HEK293T (cell line): ENCODE measurements around the gene HCRTR1.

Source experiments
- ARNT ChIP-seq: fragments of 450-650 bp; IDR thresholded peaks from 2 replicates; pipeline ENCODE4 v1.6.1; 2017; ENCODE audit warnings: mild to moderate bottlenecking
- BHLHE40 ChIP-seq: fragments of 450-650 bp; IDR thresholded peaks from 2 replicates; pipeline ENCODE4 v1.6.1; 2016; ENCODE audit warnings: mild to moderate bottlenecking, moderate library complexity, borderline replicate concordance
- FOXK2 ChIP-seq: fragments of 450-650 bp; IDR thresholded peaks from 2 replicates; pipeline ENCODE4 v1.6.1; 2016; ENCODE audit warnings: mild to moderate bottlenecking
- FOXM1 ChIP-seq: fragments of 450-650 bp; IDR thresholded peaks from 2 replicates; pipeline ENCODE4 v1.6.1; 2017; ENCODE audit warnings: mild to moderate bottlenecking, borderline replicate concordance
- HDGF ChIP-seq: fragments of 450-650 bp; IDR thresholded peaks from 2 replicates; pipeline ENCODE4 v1.6.1; 2017; ENCODE audit warnings: antibody characterized with exemption, borderline replicate concordance
- L3MBTL2 ChIP-seq: fragments of 450-650 bp; conservative IDR thresholded peaks from 2 replicates; pipeline ENCODE4 v1.6.1; 2016; ENCODE audit warnings: mild to moderate bottlenecking
- LEF1 ChIP-seq: fragments of 450-650 bp; IDR thresholded peaks from 2 replicates; pipeline ENCODE4 v1.6.1; 2017; ENCODE audit warnings: mild to moderate bottlenecking, borderline replicate concordance
- NFRKB ChIP-seq: fragments of 450-650 bp; IDR thresholded peaks from 2 replicates; pipeline ENCODE4 v1.6.1; 2016; ENCODE audit warnings: mild to moderate bottlenecking, moderate library complexity
- TF ChIP-seq, protein P1 (sequence below): fragments of 450-650 bp; IDR thresholded peaks from 2 replicates; pipeline ENCODE4 v1.6.1; 2016

DNA sequence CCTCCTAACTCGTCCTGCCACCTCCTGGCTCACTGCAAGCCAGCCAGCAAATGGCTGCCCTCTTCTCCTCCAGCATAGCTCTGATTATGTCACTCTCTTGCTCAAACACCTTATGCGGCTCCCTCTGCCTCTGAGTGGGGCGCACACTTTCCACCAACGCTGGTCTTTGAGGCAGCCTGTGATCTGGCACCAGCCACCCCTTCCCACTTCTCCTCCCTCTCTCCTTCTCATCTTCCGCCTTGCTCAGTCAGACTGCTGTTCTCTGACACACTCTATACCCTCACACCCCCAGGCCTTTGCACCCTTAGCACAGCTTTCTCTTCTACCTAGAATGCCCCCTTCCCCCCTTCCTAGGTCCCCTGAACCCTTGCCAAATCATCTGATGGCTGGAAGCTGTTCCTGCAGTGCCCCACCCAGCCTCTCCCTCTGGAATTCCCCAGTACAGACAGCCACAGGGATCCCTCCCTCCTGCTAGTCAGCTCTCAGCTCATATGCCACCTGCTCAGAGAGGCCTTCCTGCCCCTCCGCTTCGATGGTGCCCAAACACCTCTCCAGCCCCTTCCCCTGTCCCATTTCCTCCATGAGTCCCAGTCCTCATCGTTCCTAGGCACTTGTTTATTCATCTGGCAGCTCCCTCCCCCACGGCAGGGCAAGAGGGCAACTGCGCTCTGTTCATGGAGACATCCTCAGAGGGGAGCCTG, 48.9 kb downstream of the HCRTR1 start:
- TF ChIP-seq FOXK2 (no peak), L3MBTL2 (no peak), FOXM1 (no peak), BHLHE40 (no peak), HDGF (no peak), ARNT (no peak), LEF1 (no peak), NFRKB (no peak)
- TF ChIP-seq, protein P1, sequence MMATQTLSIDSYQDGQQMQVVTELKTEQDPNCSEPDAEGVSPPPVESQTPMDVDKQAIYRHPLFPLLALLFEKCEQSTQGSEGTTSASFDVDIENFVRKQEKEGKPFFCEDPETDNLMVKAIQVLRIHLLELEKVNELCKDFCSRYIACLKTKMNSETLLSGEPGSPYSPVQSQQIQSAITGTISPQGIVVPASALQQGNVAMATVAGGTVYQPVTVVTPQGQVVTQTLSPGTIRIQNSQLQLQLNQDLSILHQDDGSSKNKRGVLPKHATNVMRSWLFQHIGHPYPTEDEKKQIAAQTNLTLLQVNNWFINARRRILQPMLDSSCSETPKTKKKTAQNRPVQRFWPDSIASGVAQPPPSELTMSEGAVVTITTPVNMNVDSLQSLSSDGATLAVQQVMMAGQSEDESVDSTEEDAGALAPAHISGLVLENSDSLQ = no peak
